MG63 (cell line): ENCODE measurements around the gene CPB2. TPM values are rescaled to one million over a fixed set of nuclear protein-coding genes. Genes with fewer than 3 reads are reported as not detected.

Experiments used
- DNase-seq: peaks from one replicate; pipeline ENCODE4 v3.0.0-alpha.2; 2020
- H3K27me3 ChIP-seq: fragments of 250-450 bp; sonication (Bioruptor Pico); 2 replicates; pipeline ENCODE4 v1.5.1; 2020; ENCODE audit warnings: mild to moderate bottlenecking, moderate library complexity
- H3K36me3 ChIP-seq: fragments of 250-450 bp; sonication (Bioruptor Pico); 2 replicates; pipeline ENCODE4 v1.5.1; 2020; ENCODE audit warnings: mild to moderate bottlenecking, moderate library complexity
- H3K4me3 ChIP-seq: fragments of 250-450 bp; sonication (Bioruptor Pico); 2 replicates; pipeline ENCODE4 v1.5.1; 2020; ENCODE audit warnings: mild to moderate bottlenecking, moderate library complexity
- H3K9me3 ChIP-seq: fragments of 250-450 bp; sonication (Bioruptor Pico); 2 replicates; pipeline ENCODE4 v1.5.1; 2020; ENCODE audit warnings: mild to moderate bottlenecking, moderate library complexity
- total RNA-seq: library from RNA; depleted of rRNA; stranded (reverse); fragments of >200 nt; shearing (Covaris generic); gene quantifications from 2 replicates; pipeline ENCODE4 v1.2.3, GENCODE V29; 2014; ENCODE audit warnings: low replicate concordance

CPB2 gene
- total RNA-seq, 1 experiment from 2014 or later: not detected

DNA sequence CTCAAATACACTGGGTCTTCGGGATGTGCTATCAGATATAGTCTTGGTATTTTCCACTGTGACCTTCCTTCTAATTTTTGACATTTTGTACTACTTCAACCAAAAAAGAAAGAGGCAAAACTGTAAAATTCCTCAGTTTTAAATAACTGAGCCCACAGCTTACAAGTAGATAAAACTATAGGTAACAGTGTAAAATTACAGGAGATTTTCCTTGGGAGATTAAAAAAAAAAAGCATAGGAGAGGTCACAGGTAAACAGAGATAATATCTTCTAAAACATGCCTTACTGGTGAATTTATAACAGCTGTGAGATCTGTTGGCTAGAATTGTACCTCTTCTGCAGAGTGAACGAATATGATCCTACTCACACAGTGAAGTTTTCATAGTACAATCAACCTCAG lies 59.4 kb downstream of the CPB2 start:
- Histone ChIP-seq H3K36me3 (peaks cover 9% of the 10 kb centered on the region), H3K9me3 (no peaks in the 10 kb centered on the region), H3K27me3 (no peaks in the 10 kb centered on the region), H3K4me3 (no peak overlapping the region)
- no peak for DNase-seq

DNA sequence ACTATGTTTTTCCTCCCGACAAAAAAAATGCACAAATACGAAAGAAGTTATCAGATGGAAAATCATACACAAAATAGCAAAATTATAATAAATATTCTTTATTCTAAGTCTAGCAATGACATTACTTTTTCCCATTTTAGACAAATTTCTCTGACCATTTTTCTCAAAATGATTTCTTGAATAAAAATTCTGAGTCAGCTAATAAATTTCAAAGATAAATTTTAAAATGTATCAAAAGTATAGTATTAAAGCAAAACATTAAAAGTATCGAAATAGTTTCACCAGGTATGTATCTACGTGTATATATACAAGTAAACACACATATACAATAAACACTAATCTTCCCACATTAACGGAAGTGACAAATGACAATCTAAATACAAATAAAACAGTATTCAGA lies 61.2 kb downstream of the CPB2 start:
- H3K36me3 ChIP-seq: peaks cover 21% of the 10 kb centered on the region
- H3K9me3 ChIP-seq: no peaks in the 10 kb centered on the region
- H3K4me3 ChIP-seq: no peak overlapping the region
- no peaks in the 10 kb centered on the region for H3K27me3 ChIP-seq
- no peak for DNase-seq

DNA sequence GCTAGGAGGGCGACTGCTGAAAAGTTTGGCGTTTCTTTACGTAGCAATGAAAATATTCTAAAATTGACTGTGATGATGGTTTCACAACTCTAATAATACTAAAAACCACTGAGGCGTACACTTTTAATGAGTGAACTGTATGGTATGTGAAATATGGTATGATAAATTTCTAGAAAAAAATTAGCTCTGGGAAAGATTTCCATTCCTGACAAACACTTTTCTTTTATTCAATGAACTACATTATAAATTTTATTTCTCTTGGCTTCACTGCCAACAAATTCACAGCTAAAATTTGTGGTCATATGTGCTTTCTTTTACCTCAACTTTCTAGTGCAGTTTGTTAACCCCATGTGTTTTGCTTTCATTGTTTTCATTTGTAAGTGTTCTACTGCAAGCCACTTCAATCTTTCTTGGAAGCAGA lies 63.4 kb downstream of the CPB2 start:
- DNase-seq: peak; percentile 7
- Histone ChIP-seq H3K4me3 (no peak overlapping the region), H3K9me3 (no peaks in the 10 kb centered on the region), H3K36me3 (peaks cover 39% of the 10 kb centered on the region), H3K27me3 (no peaks in the 10 kb centered on the region)

DNA sequence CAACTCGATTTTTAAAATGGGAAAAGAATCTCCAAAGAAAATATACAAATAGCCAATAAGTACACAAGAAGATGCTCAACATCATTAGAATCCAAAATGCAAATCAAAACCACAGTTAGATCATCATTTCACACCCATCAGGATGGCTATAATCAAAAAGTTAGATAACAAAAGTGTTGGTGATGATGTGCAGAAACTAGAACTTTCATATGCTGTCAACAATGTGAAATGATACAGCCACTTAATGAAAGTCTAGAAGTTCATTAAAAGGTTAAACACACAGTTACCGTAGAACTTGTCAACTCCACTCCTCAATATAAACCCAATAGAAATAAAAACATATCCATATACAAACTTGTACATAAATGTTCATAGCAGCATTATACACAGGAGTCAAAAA lies 64.1 kb downstream of the CPB2 start:
- no peak for DNase-seq
- Histone ChIP-seq H3K27me3 (no peaks in the 10 kb centered on the region), H3K4me3 (no peak overlapping the region), H3K36me3 (peaks cover 39% of the 10 kb centered on the region), H3K9me3 (no peaks in the 10 kb centered on the region)

DNA sequence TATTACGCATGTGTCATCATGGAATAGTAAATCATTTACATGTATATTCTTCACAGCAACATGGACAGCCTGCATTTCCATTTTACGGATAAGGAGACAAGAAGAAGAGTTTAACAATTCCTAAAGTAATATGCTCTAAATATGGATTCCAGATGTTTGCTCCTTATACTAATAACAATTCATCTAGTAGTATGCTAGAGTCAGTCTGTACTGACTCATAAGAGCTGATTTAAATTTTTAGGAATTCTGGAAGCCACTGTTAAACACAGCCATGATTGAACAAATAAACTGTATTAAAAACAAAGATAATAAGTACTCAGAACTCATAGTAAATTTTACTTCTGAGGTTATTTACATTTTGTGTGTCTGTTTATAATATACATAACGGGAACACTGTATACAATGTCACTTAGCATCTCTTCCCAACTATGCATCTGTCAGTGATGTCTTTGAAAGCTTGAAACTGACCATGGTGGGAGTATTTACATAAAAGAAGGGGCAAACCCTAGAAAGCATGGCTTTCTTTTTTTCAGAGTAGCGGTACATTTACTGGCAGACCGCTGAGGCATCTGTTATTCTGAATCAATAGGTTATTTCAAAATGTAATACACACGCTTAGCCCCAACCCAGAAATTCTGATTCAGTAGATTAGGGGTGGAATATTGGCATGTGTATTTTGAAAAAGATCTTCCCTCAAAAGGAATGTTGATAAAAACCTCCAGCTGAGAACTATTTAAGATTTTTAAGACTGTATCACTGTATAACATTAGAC lies 65.2 kb downstream of the CPB2 start:
- DNase-seq: no peak
- Histone ChIP-seq H3K27me3 (no peaks in the 10 kb centered on the region), H3K9me3 (no peaks in the 10 kb centered on the region), H3K4me3 (no peak overlapping the region), H3K36me3 (peaks cover 50% of the 10 kb centered on the region)

DNA sequence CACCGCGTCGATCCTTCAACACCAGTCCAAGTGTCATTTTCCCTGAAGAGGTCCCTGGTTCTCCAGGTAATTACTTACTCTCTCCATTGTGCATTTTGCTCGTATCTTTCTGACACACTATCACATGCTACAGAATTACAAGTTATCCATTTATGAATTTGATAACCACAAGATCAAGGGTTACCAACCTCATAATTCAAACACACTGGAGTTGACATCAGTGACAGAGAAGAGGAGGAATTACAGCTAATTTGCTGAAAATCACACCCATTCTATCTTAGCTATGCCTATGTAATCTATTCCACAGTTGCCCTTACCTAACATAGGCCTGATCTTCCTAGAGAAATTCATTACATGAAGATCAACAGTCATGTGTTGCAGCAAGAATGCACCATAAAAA lies 66.5 kb downstream of the CPB2 start:
- H3K27me3 ChIP-seq: no peaks in the 10 kb centered on the region
- peaks cover 55% of the 10 kb centered on the region for H3K36me3 ChIP-seq
- H3K4me3 ChIP-seq: no peak overlapping the region
- no peak for DNase-seq
- no peaks in the 10 kb centered on the region for H3K9me3 ChIP-seq

DNA sequence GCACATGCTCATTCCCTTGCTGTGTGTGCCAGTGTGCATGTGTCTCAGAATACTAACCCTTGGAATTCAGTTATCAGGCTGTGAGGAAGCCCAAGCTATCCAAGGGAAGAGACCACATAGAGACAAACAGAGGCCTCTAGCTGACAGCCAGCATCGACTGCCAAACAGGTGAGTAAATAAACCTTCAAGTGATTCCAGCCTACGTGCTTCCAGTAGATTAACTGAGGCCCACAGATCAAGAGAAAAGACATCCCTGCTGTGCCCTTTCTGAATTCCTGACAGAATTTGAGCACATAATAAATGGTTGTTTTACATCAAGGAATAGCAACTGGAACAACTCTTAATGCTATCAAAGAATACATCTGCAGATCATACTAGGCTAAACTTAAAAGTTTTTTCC lies 69.8 kb downstream of the CPB2 start:
- Histone ChIP-seq H3K36me3 (peaks cover 57% of the 10 kb centered on the region), H3K4me3 (no peak overlapping the region), H3K27me3 (no peaks in the 10 kb centered on the region), H3K9me3 (peaks cover 3% of the 10 kb centered on the region)
- DNase-seq: no peak

DNA sequence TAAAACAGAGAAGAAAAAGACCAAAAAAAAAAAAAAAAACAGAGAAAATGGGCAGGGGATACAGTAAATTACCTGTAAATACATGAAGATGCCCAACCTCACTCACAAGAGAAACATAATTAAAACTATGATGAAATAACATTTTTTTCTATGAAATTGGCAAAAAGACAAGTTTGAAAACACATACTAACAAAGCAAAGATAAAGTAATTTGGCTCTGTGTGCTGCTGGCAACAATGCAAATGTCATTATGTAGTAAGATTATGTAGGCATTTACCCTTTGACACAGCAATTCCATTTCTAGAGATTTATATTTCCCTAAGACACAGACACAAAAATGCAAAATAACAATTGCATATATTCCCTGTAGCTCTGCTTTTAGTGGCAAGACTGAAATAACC lies 72.5 kb downstream of the CPB2 start:
- Histone ChIP-seq H3K27me3 (no peaks in the 10 kb centered on the region), H3K4me3 (no peak overlapping the region), H3K36me3 (peaks cover 39% of the 10 kb centered on the region), H3K9me3 (peaks cover 6% of the 10 kb centered on the region)
- no peak for DNase-seq

DNA sequence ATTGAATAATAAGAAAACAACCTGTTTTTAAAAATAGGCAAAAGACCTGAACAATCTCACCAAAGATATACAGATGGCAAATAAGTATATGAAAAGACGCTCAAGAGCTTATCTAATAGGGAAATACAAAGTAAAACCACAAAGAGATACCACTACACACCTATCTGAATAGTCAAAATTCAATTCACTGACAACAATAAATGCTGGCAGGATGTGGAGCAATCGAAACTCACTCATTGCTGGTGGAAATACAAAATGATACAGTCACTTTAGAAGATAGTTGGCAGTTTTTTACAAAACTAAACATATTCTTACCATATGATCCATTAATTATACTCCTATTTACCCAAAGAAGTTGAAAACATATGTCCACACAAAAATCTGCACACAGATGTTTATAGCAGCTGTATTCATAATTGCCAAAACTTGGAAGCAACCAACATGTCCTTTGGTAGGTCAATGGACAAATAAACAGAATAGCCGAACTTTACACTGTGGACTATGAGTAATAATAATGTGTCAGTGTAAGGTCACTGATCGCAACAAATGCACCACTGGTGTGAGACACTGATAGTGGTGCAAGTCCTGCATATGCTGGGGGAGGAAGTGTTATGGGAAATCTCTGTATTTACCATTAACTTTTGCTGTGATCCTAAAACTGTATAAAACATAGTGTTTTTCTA lies 73.1 kb downstream of the CPB2 start:
- no peak overlapping the region for H3K4me3 ChIP-seq
- no peaks in the 10 kb centered on the region for H3K27me3 ChIP-seq
- peak; percentile 14 for DNase-seq
- H3K36me3 ChIP-seq: peaks cover 33% of the 10 kb centered on the region
- H3K9me3 ChIP-seq: peaks cover 6% of the 10 kb centered on the region

DNA sequence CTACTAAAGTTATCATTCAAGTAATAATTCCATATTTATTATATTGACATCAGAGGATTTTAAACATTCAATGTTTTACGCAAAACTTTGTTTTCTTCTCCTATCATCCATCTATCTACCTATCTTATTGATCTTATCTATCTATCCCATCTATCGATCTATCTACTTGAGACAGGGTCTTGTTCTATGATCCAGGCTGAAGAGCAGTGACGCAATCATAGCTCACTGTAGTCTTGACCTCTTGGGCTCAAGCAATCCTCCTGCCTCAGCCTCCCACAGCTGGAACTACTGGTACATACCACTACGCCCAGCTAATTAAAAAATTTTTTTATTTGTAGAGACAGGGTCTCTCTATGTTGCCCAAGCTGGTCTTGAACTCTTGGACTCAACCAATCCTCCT lies 79.7 kb downstream of the CPB2 start:
- Histone ChIP-seq H3K27me3 (no peaks in the 10 kb centered on the region), H3K36me3 (peaks cover 21% of the 10 kb centered on the region), H3K4me3 (no peak overlapping the region), H3K9me3 (peaks cover 4% of the 10 kb centered on the region)
- DNase-seq: no peak

DNA sequence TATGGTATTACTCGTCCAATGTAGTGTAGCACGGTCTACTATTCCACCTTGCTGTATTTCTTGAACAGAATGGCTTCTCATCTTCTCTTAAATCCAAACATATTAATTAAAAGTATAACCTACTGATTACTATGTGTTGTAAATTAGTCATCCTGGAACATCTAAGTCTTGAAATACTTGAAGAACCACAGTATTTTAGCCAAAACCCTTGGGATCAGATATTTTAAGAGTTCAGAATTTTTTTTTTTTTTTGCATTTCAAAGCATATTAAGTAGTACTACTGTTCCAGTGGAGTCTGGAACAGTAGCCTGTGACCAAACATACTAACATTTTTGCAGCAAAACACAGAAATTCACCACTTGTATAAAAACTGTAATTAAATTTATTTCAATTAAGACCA lies 82.4 kb downstream of the CPB2 start:
- Histone ChIP-seq H3K9me3 (no peaks in the 10 kb centered on the region), H3K4me3 (no peak overlapping the region), H3K36me3 (peaks cover 23% of the 10 kb centered on the region), H3K27me3 (no peaks in the 10 kb centered on the region)
- no peak for DNase-seq

DNA sequence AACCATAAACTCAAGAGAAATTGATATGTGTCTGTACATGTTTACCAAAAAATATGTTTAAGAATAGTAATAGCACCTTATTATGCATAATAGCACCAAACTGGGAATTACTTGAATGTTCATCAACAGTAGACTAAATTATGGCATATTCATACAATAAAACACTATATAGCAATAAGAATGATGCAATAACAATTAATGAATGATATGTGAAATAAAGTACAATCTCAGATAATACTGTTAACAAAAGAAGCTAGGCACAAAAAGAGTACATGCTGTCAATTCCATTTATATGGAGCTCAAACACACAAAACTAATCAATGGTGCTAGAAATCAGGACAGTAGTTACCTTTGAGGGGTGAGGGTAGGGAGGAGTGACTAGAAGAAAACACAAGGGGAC lies 88.6 kb downstream of the CPB2 start:
- DNase-seq: no peak
- H3K36me3 ChIP-seq: peaks cover 18% of the 10 kb centered on the region
- no peaks in the 10 kb centered on the region for H3K9me3 ChIP-seq
- H3K27me3 ChIP-seq: no peaks in the 10 kb centered on the region
- no peak overlapping the region for H3K4me3 ChIP-seq

DNA sequence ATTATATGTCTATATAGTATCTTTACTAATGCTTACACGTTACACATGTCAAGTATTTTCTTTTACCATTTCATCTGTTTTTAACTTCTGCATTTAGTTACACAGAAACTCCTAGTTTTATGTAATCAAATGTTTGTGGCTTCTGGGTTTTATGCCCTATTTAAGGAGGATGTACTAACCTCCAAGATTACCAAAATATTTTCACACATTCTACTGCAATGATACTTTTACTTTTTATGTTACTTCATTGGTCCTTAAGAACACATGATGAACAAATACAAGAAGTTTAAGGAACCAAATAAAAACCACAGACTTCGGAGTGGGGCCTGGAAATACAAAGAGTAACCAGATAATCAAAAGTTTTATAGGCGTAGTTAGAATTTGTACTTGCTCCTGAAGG lies 89.5 kb downstream of the CPB2 start:
- Histone ChIP-seq H3K27me3 (no peaks in the 10 kb centered on the region), H3K4me3 (no peak overlapping the region), H3K36me3 (peaks cover 17% of the 10 kb centered on the region), H3K9me3 (no peaks in the 10 kb centered on the region)
- no peak for DNase-seq

DNA sequence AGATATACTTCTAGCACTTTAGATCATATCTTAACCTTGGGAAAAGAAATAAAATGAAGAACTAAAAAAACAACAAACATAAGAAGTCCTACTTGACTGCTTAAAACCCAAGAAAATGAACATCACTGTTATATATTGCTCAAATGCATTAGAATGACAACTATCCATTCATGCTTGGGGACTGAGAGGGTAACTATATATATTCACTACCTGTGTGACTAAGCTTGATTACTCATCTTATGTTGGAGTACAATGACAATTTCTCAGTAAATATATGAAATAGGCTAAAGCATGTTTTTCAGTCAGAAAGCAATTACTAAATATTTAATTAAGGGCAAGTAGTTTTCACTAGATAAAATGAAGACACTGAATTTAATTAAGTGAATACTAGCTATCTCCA lies 92.4 kb downstream of the CPB2 start:
- DNase-seq: no peak
- H3K36me3 ChIP-seq: peaks cover 18% of the 10 kb centered on the region

DNA sequence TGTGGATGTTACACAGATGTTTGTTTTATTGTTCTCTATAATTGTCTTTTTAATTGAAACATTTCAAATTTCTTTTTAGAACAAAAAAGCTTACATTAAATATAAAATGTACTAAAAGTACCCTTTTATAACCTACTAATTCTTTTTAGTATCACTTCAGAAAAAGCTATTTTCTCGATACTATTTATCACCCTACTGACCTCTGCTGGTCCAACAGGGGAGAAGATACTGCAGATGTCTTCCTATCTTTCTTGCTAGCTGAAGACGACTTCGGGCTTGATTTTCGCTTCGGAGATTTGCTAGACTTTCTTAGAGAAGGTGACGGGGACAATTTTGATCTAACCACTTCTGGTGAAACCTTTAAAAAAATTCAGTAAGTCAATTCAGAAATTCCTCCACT lies 94.7 kb downstream of the CPB2 start:
- no peaks in the 10 kb centered on the region for H3K9me3 ChIP-seq
- peaks cover 19% of the 10 kb centered on the region for H3K36me3 ChIP-seq
- H3K4me3 ChIP-seq: no peak overlapping the region
- DNase-seq: no peak
- no peaks in the 10 kb centered on the region for H3K27me3 ChIP-seq

More for the DNA sequence above, 92.4 kb downstream of the CPB2 start:
- Histone ChIP-seq H3K4me3 (no peak overlapping the region), H3K27me3 (no peaks in the 10 kb centered on the region), H3K9me3 (no peaks in the 10 kb centered on the region)

DNA sequence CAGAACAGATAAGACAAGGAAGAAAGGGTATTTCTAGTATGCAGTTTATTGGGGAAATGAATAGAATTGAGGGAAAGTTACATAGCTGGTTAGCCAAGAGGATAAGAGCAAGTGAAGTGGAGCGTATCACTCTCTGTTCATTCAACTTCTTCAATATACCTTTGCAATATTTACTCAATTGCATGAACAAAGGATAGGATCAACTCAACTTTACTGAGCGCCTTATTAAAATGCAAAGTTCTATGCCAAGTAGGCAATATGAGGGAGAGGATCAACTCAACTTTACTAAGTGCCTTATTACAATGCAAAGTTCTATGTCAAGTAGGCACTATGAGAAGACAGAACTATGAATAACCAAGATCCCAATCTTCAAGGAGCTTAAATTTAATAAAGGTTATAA lies 96.2 kb downstream of the CPB2 start:
- no peaks in the 10 kb centered on the region for H3K9me3 ChIP-seq
- H3K36me3 ChIP-seq: peaks cover 24% of the 10 kb centered on the region
- H3K4me3 ChIP-seq: no peak overlapping the region
- DNase-seq: no peak
- H3K27me3 ChIP-seq: no peaks in the 10 kb centered on the region

DNA sequence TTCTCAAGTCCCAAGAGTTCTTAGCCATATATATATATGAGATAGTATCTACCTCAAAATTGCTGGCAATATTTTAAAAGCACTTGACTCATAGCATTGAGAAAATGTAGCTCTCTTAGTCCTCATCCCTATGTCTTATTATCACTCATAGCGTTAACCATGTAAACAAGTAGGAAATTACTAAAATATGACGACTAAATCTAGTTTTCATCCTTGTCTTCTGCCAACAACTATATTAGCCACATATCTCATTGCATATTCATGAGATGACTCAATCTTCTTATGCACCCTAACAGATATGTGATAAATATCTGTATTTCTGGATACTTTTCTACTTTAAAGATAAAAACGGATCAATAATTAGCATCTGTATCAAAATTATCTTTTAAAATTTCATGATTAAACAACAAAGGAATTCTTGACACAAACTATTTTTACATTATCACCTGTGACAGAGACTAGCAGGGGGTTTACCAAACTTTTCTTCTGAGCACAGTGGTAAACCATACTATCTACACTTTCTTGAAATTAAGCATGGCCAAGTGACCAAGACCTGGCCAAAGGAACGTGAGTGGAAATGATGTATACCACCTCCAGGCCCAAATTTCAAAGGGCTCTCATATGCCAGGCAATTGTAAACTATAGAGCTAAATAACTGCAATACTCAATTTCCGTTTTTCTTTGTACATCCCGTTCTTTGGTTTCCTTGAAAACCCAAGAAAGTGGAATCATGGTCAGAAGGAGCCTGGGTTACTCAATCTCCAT lies 98.0 kb downstream of the CPB2 start:
- H3K27me3 ChIP-seq: no peaks in the 10 kb centered on the region
- peaks cover 40% of the 10 kb centered on the region for H3K36me3 ChIP-seq
- no peaks in the 10 kb centered on the region for H3K9me3 ChIP-seq
- DNase-seq: no peak
- no peak overlapping the region for H3K4me3 ChIP-seq
